HEK293 (cell line): ENCODE data around the gene CLASRP.
"Not testable (repeated sequence)": the region's sequence is repeated elsewhere in the genome, so short reads cannot be mapped to it uniquely, and the experiment has no call there.

ENCODE experiments used
- CTCF ChIA-PET: fragments of 350-600 bp; formaldehyde crosslinking; extraction: SDS; loops from one replicate; lab custom pipeline; 2021; ENCODE audit warnings: antibody characterized with exemption; lab: Yijun Ruan, JAX
- POLR2A ChIA-PET: fragments of 300-600 bp; formaldehyde crosslinking; extraction: SDS; loops from one replicate; lab custom pipeline; 2020; ENCODE audit warnings: antibody characterized with exemption, inconsistent platforms; lab: Yijun Ruan, JAX
- H3K27ac ChIP-seq: fragments of 200-500 bp; sonication (Bioruptor generic); 2 replicates; pipeline ENCODE4 v1.5.1; 2014; ENCODE audit warnings: low read depth, low read length, control low read depth, inconsistent platforms; ENCODE audit errors: extremely low read depth
- H3K36me3 ChIP-seq, 2 experiments: fragments of 200-500 bp in 1 of 2; sonication (Bioruptor generic) in 1 of 2; 1 replicate in 1 of 2; 2 replicates in 1 of 2; pipeline ENCODE4 v1.5.1; 2014 to 2017; ENCODE audit warnings: inconsistent platforms in 2 of 2, low read length in 2 of 2; ENCODE audit not compliant: control insufficient read depth in 2 of 2, insufficient read depth in 1 of 2
- H3K4me1 ChIP-seq: fragments of 200-500 bp; sonication (Bioruptor generic); 2 replicates; pipeline ENCODE4 v1.5.1; 2014; ENCODE audit warnings: mild to moderate bottlenecking, low read length, inconsistent platforms; ENCODE audit not compliant: control insufficient read depth, insufficient read depth
- H3K4me3 ChIP-seq: 2 replicates; pipeline ENCODE4 v1.5.1; 2011; ENCODE audit warnings: low read depth, mild to moderate bottlenecking, control low read depth, low read length, moderate library complexity
- H3K9me3 ChIP-seq: fragments of 200-500 bp; sonication (Bioruptor generic); 2 replicates; pipeline ENCODE4 v1.5.1; 2014; ENCODE audit warnings: low read depth, low read length, inconsistent platforms; ENCODE audit not compliant: control insufficient read depth, insufficient read depth
- AEBP2 ChIP-seq: fragments of 450-650 bp; formaldehyde crosslinking; IDR thresholded peaks from 2 replicates; pipeline ENCODE4 v1.5.1; 2016; ENCODE audit warnings: missing biosample characterization, missing genetic modification characterization, borderline replicate concordance
- EGR2 ChIP-seq: fragments of 450-650 bp; formaldehyde crosslinking; IDR thresholded peaks from 2 replicates; pipeline ENCODE4 v1.5.1; 2016; ENCODE audit warnings: low read depth, missing biosample characterization, missing genetic modification characterization
- GLI2 ChIP-seq: fragments of 450-650 bp; formaldehyde crosslinking; IDR thresholded peaks from 2 replicates; pipeline ENCODE4; 2017; ENCODE audit warnings: missing biosample characterization, missing genetic modification characterization, low read depth, borderline replicate concordance
- TRIM28 ChIP-seq: IDR thresholded peaks from 2 replicates; pipeline ENCODE4 v1.6.1; 2011; ENCODE audit warnings: low read length, control low read depth, borderline replicate concordance
- WT1 ChIP-seq: fragments of 450-650 bp; formaldehyde crosslinking; IDR thresholded peaks from 2 replicates; pipeline ENCODE4 v1.5.1; 2016; ENCODE audit warnings: missing biosample characterization, missing genetic modification characterization
- ZBTB26 ChIP-seq: fragments of 450-650 bp; formaldehyde crosslinking; optimal IDR thresholded peaks from 2 replicates; pipeline ENCODE3; 2016; ENCODE audit warnings: missing biosample characterization, mild to moderate bottlenecking, missing genetic modification characterization
- ZFHX2 ChIP-seq: fragments of 450-650 bp; formaldehyde crosslinking; conservative IDR thresholded peaks from 2 replicates; pipeline ENCODE4 v1.5.1; 2016; ENCODE audit warnings: missing biosample characterization, missing genetic modification characterization
- ZFP41 ChIP-seq: fragments of 450-650 bp; formaldehyde crosslinking; IDR thresholded peaks from 2 replicates; pipeline ENCODE4 v1.5.1; 2016; ENCODE audit warnings: missing biosample characterization, missing genetic modification characterization, borderline replicate concordance
- ZIC2 ChIP-seq: fragments of 450-650 bp; formaldehyde crosslinking; IDR thresholded peaks from 2 replicates; pipeline ENCODE4 v1.5.1; 2016; ENCODE audit warnings: missing biosample characterization, missing genetic modification characterization
- ZNF148 ChIP-seq: fragments of 450-650 bp; formaldehyde crosslinking; IDR thresholded peaks from 2 replicates; pipeline ENCODE4 v1.5.0; 2017; ENCODE audit warnings: missing biosample characterization, missing genetic modification characterization, borderline replicate concordance
- ZNF341 ChIP-seq: fragments of 450-650 bp; formaldehyde crosslinking; IDR thresholded peaks from 2 replicates; pipeline ENCODE4; 2016; ENCODE audit warnings: low read depth, missing biosample characterization, missing genetic modification characterization
- ZNF580 ChIP-seq: fragments of 450-650 bp; formaldehyde crosslinking; IDR thresholded peaks from 2 replicates; pipeline ENCODE4 v1.5.1; 2016; ENCODE audit warnings: missing biosample characterization, missing genetic modification characterization
- ZNF610 ChIP-seq: fragments of 450-650 bp; formaldehyde crosslinking; IDR thresholded peaks from 2 replicates; pipeline ENCODE4 v1.5.1; 2016; ENCODE audit warnings: missing biosample characterization, missing genetic modification characterization, borderline replicate concordance
- ZNF621 ChIP-seq: fragments of 450-650 bp; formaldehyde crosslinking; IDR thresholded peaks from 2 replicates; pipeline ENCODE4 v1.5.1; 2017; ENCODE audit warnings: missing biosample characterization, missing genetic modification characterization
- ZNF664 ChIP-seq: fragments of 450-650 bp; formaldehyde crosslinking; IDR thresholded peaks from 2 replicates; pipeline ENCODE4 v1.5.1; 2016; ENCODE audit warnings: missing biosample characterization, missing genetic modification characterization
- ZSCAN23 ChIP-seq: fragments of 450-650 bp; formaldehyde crosslinking; IDR thresholded peaks from 2 replicates; pipeline ENCODE4 v1.5.1; 2016; ENCODE audit warnings: missing biosample characterization, missing genetic modification characterization

Gene CLASRP

GRCh38 chr19:45118106-45118505, 79.3 kb downstream of the CLASRP start:
- Histone ChIP-seq H3K27ac (no peak overlapping the region), H3K4me1 (peaks cover 23% of the 10 kb centered on the region), H3K36me3 (no peaks in the 10 kb centered on the region; a peak in 1 of 3 replicates), H3K9me3 (no peaks in the 10 kb centered on the region), H3K4me3 (no peak overlapping the region)
- ChIA-PET POLR2A (interaction anchor here (0.8 to 1.3 kb wide), 2 partner anchors 15 to 26 kb away, joined by 3 to 7 read pairs; no protein-coding TSS in a partner anchor), CTCF (interaction anchor here (0.6 to 1.3 kb wide), 5 partner anchors 8 to 27 kb away, joined by 3 to 5 read pairs (median 4); no protein-coding TSS in a partner anchor)
- TF ChIP-seq ZNF580 (tag by site-specific recombination) (no peak), TRIM28 (no peak), ZFP41 (no peak), ZNF341 (tag by site-specific recombination) (no peak), WT1 (no peak), ZFHX2 (no peak), AEBP2 (tag by site-specific recombination) (no peak), ZNF664 (tag by site-specific recombination) (no peak), ZSCAN23 (no peak), ZBTB26 (tag by site-specific recombination) (no peak), ZNF610 (tag by site-specific recombination) (no peak), ZNF621 (tag by site-specific recombination) (no peak), ZNF148 (tag by site-specific recombination) (no peak), GLI2 (tag by site-specific recombination) (no peak)

GRCh38 chr19:45118591-45119355, 79.9 kb downstream of the CLASRP start:
- H3K27ac ChIP-seq, H3K36me3 ChIP-seq, H3K9me3 ChIP-seq, H3K4me3 ChIP-seq: not testable (repeated sequence)
- POLR2A ChIA-PET: interaction anchor here (0.5 to 1.3 kb wide), 2 partner anchors 27 to 1243 kb away, joined by 4 to 7 read pairs; no protein-coding TSS in a partner anchor
- CTCF ChIA-PET: interaction anchor here (0.6 to 1.1 kb wide), 4 partner anchors 13 to 25 kb away, joined by 3 to 4 read pairs (median 4); no protein-coding TSS in a partner anchor
- TF ChIP-seq ZFHX2 (peak; percentile 51), ZIC2 (peak; percentile 75), EGR2 (tag by site-specific recombination) (peak; percentile 29; the same call in 1 of the 2 replicates)
- peaks cover 22% of the 10 kb centered on the region for H3K4me1 ChIP-seq
